Skin of body (tissue), 2 donors: Measurements from ENCODE around the gene PHF10. TPM values are rescaled to one million over a fixed set of nuclear protein-coding genes. Genes with fewer than 3 reads are reported as not detected.
A peak's percentile ranks its signal among the peaks of the same experiment; 100 is the strongest.
"Not testable (repeated sequence)": the region's sequence is repeated elsewhere in the genome, so short reads cannot be mapped to it uniquely, and the experiment has no call there.

ENCODE experiments used
- DNase-seq: peaks from one replicate; lab custom pipeline; 2025; lab: John Stamatoyannopoulos, UW
- total RNA-seq: library from RNA; depleted of rRNA; stranded (reverse); fragments of >200 nt; gene quantifications from one replicate; pipeline ENCODE4 v1.2.3, GENCODE V29; 2014

The PHF10 gene
- total RNA-seq, 1 donor from 2014 or later = 46.4 TPM

DNA sequence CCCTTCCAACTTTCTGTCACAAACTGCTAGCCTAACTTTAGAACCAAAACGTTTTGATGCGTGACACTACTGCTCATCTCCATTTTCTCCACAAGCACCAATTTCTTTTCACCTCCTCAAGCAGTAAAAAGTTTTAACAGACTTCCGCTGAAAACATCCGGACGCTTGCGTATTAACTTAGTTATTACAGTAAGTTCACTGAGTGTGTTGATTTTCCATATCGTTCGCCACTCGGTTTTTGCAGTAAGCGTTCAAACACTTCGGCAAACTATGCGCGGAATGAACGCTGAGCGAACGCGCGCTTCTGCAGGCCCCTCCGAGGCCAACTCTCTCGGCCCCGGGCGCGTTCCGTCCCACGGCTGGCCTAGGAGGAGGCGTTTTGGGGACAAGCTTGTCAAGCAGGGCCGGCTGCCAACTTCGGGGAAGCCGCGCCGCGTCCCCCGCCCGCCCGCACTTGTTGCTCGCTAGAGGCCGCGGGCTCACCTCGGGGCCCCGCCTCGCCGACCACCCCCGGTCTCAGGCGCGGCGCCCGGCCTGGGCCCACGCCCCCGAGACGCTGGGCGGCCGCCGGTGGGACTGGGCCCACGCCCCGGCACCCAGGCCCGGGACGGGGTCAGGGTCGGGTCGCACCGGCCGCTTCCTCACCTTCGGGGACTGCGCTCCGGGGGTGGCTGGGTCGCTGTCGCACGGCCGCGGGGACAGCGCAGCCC is 945 bp downstream of the PHF10 start:
- DNase-seq = peak; percentile 63

GRCh38 chr6:169722362-169723199 is 1.7 kb downstream of the PHF10 start:
- DNase-seq = peak; percentile 50

DNA sequence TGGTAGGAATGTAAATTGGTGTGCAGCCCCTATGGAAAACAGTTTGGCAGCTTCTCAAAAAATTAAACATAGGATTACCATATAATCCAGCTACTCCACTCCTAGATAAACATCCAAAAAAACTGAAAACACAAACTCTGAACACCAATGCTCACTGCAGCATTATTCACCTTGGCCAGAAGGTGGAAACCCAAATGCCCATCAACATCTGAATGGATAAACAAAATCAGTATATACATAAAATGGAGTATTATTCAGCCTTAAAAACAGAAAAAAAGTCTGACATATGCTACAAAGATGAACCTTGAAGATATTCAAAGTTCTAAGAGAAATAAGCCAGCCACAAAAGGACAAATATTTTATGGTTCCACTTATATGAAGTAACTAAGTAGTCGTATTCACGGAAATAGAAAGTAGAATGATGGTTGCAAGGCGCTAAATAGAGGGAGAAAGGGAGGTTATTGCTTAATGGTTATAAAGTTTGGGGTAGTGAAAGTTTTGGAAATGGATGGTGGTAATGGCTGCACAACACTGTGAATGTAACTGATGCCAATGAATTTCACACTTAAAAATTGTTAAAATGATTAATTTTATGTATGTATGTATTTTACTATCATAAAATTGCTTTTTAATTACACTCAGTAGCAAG is 4.0 kb downstream of the PHF10 start:
- no peak for DNase-seq

GRCh38 chr6:169719117-169719516 is 5.2 kb downstream of the PHF10 start:
- no peak for DNase-seq

DNA sequence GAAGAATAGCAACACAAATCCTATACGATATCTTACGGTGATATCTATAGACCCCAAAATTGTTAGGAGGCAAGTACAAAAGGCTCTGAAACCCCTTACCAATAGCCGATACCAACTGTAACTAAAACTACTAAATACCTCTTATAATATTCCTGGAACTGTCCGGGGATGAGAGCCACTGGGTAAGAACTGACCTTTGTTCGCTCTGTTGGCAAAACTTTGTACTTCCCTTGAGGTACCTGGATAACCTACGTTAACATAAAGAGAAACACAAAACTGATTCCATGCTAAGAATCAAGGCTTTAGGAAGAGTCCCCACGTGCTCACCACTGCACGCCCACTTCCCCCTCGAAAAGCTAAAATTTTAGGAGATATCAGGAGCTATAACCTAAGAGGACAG is 9.7 kb downstream of the PHF10 start:
- DNase-seq = no peak

- DNase-seq = no peak
Measured at GRCh38 chr6:169714178-169714577, 10.1 kb downstream of the PHF10 start.

DNA sequence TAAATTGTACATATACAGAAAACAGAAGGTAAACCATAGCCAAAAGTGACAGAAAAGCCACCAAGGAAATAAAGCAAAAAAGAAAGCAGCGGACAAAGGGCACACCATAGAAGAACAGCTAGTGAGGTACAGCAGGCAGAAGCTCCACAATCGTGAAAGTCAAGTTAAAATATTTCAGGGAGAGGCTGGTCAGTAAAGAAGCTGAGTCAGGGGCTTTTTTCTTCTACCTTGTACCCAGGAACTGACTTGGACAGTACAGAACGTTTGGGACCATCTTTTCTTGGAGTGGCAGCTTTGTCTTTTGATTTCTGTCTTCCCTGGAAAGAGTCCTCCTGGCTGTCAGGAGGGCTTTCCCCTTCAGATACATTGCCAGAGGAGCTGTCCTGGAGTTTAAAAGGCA is 14.3 kb downstream of the PHF10 start:
- no peak for DNase-seq

DNA sequence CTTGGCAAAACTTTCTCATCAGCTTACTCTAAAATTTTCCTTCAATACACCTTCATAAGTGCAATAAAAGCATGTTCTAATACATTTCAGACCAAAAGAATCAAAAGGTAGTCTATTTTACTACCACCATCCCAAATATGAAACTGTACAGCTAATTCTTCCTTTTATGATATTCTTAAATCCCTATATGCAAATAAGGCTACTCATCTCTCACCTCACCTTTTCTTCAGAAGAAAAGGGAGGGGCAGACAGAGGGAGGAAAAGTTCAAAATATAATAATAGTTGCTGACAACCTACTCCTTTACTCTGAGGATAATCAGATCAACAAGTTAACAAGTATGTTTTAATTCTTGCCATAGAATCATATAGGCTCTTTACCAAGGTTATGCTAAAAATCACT is 15.0 kb downstream of the PHF10 start:
- DNase-seq = no peak

DNA sequence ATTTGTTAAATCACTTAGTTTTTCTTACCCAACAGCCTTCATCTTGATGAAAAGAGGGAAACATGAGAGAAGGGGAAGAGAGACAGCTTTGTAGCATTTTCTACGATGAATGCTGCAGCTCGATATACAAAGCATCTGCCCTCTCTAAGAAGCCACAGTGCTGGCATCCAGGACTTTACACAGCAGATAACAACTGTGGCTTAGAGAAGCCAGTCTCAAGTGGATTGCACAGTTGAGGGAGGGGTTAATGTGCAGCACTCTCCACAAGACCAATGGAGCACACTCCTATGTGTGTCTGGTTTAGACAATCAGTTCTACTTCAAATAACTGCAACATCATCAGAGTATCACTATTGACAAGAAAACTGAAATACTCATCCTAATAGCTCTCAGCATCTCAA is 16.5 kb downstream of the PHF10 start:
- no peak for DNase-seq

- DNase-seq = no peak
Measured at GRCh38 chr6:169702840-169703246, 21.5 kb downstream of the PHF10 start.

DNA sequence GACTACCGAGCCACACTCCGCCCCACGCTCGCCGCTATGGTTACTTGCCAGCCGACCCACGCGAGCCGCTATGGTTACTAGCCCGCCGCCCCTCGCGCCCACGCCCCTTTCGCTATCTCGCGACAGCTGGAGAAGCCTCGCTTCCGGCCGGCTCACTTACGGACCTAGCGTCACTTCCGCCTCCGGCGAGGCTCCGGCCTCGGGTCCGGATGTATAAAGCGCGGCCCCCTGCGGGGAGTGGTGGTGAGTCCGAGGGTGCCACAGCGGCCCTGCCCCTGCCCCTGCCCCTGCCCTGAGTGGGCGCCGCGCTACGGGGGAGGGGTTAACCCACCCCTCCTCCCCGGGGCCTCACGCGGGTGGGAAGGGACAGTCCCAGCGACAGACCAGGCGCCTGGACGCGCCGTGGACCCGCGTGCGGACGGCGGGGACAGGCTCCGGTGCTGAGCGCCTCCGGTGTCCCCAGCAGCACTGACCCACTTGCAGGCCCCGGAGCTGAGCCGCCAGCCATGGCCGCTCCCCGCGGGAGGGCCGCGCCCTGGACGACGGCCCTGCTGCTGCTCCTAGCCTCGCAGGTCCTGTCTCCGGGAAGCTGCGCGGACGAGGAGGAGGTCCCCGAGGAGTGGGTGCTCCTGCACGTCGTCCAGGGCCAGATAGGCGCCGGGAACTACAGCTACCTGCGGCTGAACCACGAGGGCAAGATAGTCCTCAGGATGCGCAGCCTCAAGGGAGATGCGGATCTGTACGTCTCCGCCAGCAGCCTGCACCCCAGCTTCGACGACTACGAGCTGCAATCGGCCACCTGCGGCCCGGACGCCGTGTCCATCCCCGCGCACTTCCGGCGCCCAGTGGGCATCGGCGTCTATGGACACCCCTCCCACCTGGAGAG is 22.1 kb downstream of the PHF10 start, which contains the start of the genes C6orf120 and WDR27:
C6orf120 (plus strand) TSS at position 173 of the 886 bp plus-strand sequence; CDS start at position 507, 334 bp downstream.
WDR27 (minus strand) TSS at position 76 of the 886 bp plus-strand sequence. CDS start 13,024 bp downstream, outside the sequence.
- DNase-seq = peak; percentile 91

DNA sequence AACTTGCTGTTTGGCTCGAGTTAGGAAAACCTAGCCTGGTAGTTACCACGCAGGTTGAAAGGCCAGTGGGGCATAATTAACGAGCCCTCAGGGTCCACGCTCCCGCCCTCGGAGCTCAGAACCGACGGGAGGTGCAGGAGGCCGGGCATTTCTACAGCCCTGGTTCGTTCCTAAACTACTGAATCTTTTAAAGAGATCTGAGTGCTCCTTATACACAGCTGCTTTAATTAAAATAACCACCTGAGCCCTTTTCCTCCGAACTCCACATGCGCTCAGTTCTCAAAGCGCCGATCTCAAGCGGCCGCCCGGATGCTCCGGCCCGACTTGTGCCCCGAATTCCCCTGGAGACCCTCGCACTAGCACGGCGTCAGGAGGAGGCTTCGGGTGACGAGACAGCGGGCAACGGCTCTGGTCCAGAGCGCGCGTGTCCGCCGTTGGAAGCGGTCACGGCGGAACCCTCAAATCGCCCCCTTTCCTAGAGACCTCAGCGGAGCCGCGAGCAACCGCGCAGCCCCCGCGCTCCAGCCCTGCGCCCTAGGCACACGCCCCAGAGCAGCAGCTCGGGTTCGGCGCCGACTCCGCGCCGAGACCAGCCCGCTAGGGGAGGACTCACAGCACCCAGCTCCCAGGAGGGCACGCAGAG is 22.9 kb downstream of the PHF10 start:
- DNase-seq = no peak

DNA sequence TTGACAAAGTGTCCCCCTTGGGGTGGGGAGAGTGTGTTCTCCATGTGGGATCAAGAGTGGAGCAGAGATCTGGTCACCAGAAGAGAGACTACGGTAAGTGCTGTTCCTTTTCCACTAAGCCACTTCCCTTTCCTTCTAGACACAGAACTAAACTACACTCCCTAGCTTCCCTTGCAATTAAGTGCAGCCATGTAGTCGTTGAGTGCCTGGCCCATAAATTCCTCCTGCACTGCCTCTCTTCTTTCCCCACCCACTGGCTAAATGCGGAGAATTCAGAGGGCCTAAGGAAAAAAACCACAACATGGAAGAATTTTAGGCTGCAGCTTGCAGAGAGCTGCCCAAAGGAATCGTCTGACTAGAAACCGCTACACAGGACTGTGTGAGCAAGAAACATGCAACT is 24.0 kb downstream of the PHF10 start:
- peak; percentile 14 for DNase-seq

DNA sequence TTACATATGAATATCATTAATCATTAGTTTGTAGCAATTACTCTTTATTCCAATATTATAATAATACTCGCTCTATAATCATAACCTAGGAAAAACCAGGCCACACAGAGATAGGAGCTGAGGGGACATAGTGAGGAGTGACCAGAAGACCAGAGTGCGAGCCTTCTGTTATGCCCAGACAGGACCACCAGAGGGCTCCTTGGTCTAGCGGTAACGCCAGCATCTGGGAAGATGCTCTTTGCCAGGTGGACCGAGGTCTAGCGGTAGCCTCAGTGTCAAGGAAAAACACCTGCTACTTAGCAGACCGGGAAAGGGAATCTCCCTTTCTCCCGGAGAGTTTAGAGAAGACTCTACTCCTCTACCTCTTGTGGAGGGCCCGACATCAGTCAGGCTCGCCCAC is 27.2 kb downstream of the PHF10 start:
- not testable (repeated sequence) for DNase-seq

DNA sequence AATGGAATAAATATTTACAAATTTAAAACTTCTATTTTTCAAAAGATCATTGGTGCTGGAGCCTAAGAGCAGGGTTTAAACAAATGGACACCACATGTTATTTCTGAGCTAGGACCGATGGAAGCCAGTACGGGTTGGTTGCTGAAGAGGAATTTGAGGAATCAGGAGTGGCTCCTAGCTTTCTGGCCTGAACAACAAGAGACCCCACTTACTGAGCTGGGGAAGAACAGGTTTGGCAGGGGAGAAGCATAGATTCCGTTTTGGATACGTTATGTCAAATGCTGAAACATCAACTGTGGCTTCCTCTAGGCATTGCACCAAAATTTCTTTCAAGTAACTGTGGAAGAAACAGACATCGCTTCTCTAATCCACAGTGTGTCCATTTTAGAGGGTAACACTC is 29.2 kb downstream of the PHF10 start:
- peak; percentile 18 for DNase-seq

DNA sequence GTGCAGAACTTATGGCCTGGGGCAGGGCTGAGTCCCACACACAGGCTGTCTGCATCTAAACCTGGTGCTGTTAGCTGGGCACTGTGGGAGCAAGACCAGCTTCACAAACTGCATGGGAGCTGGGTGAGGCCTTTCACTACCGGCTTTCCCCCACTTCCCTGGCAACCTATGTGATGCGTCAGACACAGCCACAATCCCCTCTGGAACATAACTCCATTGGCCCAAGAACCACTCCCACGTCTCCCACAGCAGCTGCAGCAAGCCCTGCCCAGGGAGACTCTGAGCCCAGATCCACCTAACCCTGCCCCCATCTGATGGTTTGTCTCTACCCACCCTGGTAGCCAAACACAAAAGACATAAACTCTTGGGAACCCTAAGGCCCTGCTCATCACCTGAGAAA is 31.8 kb downstream of the PHF10 start:
- no peak for DNase-seq

DNA sequence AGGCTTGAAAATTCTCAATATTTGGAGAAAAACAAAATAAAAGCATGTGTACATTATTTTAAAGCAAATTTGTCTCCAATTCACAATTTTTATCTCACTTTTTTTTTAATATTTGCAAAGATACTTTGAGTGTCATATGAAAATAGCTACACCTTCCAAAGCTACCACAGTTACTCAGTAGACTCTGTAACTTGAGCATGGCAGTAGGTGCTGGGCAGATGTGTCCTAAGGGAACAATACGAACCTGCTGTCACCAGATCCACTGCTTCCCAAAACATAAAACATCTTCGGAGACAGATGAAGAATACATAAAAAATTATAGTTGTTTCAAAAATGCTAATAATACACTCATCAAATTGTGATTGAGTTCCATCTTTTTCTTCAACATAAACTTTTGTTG is 33.0 kb downstream of the PHF10 start:
- no peak for DNase-seq

DNA sequence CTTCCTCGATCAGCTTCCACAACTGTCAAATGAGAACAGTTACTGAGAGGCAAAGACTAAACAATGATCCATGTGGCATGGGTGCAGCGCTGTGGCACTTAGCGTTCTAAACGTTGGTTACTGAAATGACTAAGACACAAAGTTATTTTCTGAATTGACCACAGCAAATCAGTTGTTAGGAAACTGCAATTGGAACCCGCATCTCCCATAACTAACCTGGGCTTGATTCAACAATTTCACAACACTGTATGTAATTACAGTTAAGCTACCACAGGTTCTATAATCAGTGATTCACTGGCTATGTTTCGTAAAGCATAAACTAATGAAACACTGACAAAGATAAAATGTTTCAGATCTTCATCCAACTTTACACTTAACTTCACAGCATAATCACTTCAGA is 35.0 kb downstream of the PHF10 start:
- DNase-seq = no peak

DNA sequence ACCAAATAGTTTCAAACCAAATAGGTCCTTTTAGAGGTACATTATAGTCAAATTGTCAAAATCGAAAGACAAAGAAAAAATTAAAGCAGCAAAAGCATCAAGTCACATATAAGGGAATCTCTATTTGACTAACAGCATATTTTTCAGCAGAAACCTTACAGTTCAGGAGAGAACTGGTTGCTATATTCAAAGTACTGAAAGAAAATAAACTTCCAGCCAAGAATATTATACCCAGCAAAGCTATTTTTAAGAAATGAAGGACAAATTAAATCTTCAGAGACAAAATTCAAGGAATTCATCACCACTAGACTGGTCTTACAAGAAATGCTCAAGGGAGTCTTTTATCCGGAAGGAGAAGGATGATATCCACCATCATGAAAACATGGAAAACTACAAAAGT is 38.4 kb downstream of the PHF10 start:
- DNase-seq = no peak

DNA sequence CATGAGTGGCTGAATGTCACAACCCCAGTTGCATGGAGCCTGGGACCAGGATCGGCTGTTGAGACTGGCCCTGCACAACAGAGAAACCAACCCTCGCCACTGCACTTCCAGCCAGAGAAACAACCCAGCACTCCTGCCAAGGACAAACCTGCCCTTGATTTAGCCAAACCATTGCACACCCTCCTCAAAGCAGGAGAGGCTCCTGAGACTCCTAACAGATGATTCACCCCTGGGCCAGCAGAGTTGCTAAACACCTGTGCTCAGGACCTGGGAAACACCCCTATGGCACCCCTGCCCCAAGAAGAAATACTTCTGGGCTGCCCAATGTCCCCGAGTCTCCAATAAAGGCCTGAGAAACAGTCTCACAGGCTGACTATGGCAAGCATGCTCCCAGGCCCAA is 40.2 kb downstream of the PHF10 start:
- DNase-seq = no peak

GRCh38 chr6:169678342-169678741 is 46.0 kb downstream of the PHF10 start:
- DNase-seq = no peak
